ENCODE measurements around the gene MSL1. TPM values are rescaled to one million over a fixed set of nuclear protein-coding genes. Genes with fewer than 3 reads are reported as not detected.

MSL1 gene
- total and polyA plus RNA-seq, 2 of the 13 experiments (the other 11 are each of a cell fraction or from before 2014, with no cell fraction given): 63.8 to 88.5 TPM

GRCh38 chr17:40115101-40115436 is 6.7 kb upstream of the MSL1 start (continued):
- no peak for TF ChIP-seq THAP9 (CRISPR knock-in tag; IDR thresholded peaks at IDR 0.05; ENCODE audit: borderline replicate concordance)
- TF ChIP-seq NAIF1 (CRISPR knock-in tag; IDR thresholded peaks at IDR 0.05; ENCODE audit: borderline replicate concordance): peak; percentile 71; the same call in 1 of the 2 replicates
- 0 out of 2 replicates have a peak, but pooled peaks have one; percentile 2 for TF ChIP-seq MLXIP (CRISPR knock-in tag; IDR thresholded peaks at IDR 0.05; ENCODE audit: borderline replicate concordance)
- no peak for TF ChIP-seq POGK (CRISPR knock-in tag; conservative IDR thresholded peaks at IDR 0.05)
- no peak for TF ChIP-seq ZNF101 (CRISPR knock-in tag; IDR thresholded peaks at IDR 0.05; ENCODE audit: borderline replicate concordance, low read depth)
- TF ChIP-seq ZNF567 (CRISPR knock-in tag; IDR thresholded peaks at IDR 0.05; ENCODE audit: borderline replicate concordance): 0 out of 2 replicates have a peak, but pooled peaks have one; percentile 45
- peak; percentile 19; the same call in 1 of the 2 replicates for TF ChIP-seq CHD4 (IDR thresholded peaks at IDR 0.05; ENCODE audit: borderline replicate concordance, low read length)
- no peak for TF ChIP-seq ZNF547 (CRISPR knock-in tag; IDR thresholded peaks at IDR 0.05)
- TF ChIP-seq ZNF142 (CRISPR knock-in tag; IDR thresholded peaks at IDR 0.05): 0 out of 2 replicates have a peak, but pooled peaks have one; percentile 2
- no peak for TF ChIP-seq SKI (IDR thresholded peaks at IDR 0.05; ENCODE audit: partially characterized antibody)
- no peak for TF ChIP-seq FOXP1 (IDR thresholded peaks at IDR 0.05)
- no peak for TF ChIP-seq FOXP1 (CRISPR knock-in tag; IDR thresholded peaks at IDR 0.05)
- no peak for TF ChIP-seq MLX (CRISPR knock-in tag; IDR thresholded peaks at IDR 0.05)
